PC-9 (cell line): ENCODE measurements around the gene EXOSC5.

Experiments used
- CTCF ChIP-seq: fragments of 200-600 bp; sonication (generic); conservative IDR thresholded peaks from 2 replicates; pipeline ENCODE4 v1.6.1; 2017; ENCODE audit warnings: mixed run types, antibody characterized with exemption, mild to moderate bottlenecking, moderate library complexity
- EZH2 ChIP-seq: fragments of 200-600 bp; sonication (generic); IDR thresholded peaks from 2 replicates; pipeline ENCODE4 v1.8.0; 2017; ENCODE audit warnings: antibody characterized with exemption, low read depth

- TF ChIP-seq CTCF (no peak), EZH2 (no peak)
These were observed 44.9 kb downstream of the EXOSC5 start for GRCh38 chr19:41352279-41352608.
